ENCODE measurements around the gene RETREG1.
"Not testable (repeated sequence)": the region's sequence is repeated elsewhere in the genome, so short reads cannot be mapped to it uniquely, and the experiment has no call there.

The RETREG1 gene

DNA sequence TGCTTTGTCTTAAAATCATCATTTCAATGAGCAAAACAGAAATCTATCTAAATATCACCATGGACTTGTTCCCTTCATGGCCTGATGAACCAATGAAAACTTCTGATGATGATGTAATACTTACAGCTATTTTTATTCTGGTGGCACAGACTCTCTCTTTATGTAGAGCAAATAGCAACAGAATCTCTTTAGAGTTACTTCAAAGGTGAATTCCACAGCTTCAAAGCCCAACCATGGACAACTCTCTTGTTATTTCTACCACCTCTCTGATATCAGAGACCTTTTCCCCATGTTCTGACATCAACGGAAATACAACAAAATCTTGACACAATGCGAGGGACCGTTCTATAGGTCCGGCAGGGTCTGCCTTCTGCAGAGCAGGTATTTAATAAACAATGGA, 70.1 kb downstream of the RETREG1 start:
- ChIA-PET CTCF (interaction anchor here (0.9 to 7.0 kb wide), 8 partner anchors 12 to 387 kb away, joined by 3 to 56 read pairs (median 8); no protein-coding TSS in a partner anchor), POLR2A (no interaction called here)
- TF ChIP-seq, protein P1, sequence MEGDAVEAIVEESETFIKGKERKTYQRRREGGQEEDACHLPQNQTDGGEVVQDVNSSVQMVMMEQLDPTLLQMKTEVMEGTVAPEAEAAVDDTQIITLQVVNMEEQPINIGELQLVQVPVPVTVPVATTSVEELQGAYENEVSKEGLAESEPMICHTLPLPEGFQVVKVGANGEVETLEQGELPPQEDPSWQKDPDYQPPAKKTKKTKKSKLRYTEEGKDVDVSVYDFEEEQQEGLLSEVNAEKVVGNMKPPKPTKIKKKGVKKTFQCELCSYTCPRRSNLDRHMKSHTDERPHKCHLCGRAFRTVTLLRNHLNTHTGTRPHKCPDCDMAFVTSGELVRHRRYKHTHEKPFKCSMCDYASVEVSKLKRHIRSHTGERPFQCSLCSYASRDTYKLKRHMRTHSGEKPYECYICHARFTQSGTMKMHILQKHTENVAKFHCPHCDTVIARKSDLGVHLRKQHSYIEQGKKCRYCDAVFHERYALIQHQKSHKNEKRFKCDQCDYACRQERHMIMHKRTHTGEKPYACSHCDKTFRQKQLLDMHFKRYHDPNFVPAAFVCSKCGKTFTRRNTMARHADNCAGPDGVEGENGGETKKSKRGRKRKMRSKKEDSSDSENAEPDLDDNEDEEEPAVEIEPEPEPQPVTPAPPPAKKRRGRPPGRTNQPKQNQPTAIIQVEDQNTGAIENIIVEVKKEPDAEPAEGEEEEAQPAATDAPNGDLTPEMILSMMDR (IDR thresholded peaks at IDR 0.05; ENCODE audit: control extremely low read depth, extremely low read depth, low read depth, missing control alignments): no peak
- DNase-seq (ENCODE audit: extremely low spot score): no peak

DNA sequence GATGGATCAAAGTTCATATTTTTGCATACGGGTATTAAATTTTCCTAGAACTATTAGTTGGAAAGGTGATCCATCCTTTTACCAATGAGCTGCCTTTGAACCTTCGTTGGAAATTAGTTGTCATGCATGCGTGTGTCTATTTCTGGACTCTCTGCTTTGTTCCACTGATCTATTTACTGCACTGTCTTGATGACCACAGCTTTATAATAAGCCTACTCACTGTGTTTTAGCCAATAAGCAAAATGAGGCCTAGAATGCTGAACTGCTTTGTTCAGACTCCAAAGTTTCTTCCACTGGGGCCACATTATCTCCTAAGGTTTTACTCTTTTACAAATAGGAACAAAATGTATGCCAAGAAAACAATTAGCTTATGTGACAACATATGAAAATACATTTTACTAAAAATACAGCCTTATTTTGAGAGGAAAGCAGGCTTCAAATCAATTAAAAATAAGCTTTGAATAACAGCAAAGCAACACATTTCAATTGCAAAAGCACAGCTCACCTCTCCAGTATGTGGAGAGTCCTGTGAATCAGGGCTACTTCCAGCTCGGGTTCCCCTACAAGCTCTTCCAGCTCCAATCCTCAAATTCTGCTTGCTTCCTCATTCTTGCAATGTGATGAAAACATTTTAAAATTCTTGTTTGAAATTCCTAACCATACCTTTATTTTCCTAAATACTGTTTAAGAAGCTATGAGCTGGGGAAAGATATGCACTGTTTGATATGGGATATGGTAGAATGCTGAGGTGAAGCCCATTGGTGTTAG, 72.0 kb downstream of the RETREG1 start:
- ChIA-PET CTCF (interaction anchor here (0.9 to 2.2 kb wide), 9 partner anchors 8 to 384 kb away, joined by 3 to 9 read pairs (median 4); no protein-coding TSS in a partner anchor), POLR2A (no interaction called here)
- TF ChIP-seq, protein P1 (IDR thresholded peaks at IDR 0.05; ENCODE audit: control extremely low read depth, extremely low read depth, low read depth, missing control alignments): no peak
- no peak for DNase-seq (ENCODE audit: extremely low spot score)

DNA sequence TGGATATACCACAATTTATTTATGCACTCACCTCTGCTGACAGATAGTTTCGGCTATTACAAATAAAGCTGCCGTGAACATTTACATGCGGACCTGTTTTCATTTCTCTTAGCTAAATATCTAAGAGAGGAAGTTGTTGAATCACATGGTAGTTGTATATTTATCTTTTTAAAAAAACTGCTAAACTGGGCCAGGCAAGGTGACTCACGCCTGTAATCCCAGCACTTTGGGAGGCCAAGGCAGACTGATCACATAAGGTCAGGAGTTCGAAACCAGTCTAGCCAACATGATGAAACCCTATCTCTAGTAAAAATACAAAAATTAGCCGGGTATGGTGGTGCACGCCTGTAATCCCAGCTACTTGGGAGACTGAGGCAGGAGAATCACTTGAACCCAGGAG, 73.6 kb downstream of the RETREG1 start:
- CTCF ChIA-PET: interaction anchor here (0.8 to 1.5 kb wide), 2 partner anchors 9 to 11 kb away, joined by 3 to 5 read pairs; no protein-coding TSS in a partner anchor
- DNase-seq (ENCODE audit: extremely low spot score); POLR2A ChIA-PET: not testable (repeated sequence)

DNA sequence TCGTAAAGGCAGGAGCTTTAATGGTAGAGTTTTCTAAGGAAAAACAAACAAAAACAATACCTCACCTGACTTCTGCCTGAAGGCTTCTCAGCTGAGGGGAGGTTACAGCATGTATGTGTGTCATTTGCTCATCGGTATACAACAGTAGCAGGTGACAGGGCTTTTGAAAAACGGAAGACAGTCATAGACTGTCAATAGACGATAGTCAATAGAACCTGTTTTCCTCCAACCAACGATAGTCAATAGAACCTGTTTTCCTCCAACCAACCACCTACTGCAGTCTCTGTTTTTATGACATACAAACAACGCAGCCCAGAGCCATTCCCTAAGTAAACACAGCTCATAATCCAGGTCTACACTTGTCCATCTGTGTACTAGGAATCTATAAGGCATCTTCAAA, 74.6 kb downstream of the RETREG1 start:
- ChIA-PET CTCF (interaction anchor here (1.5 kb wide), 1 partner anchor 10 kb away, joined by 5 read pairs; no protein-coding TSS in a partner anchor), POLR2A (no interaction called here)
- TF ChIP-seq, protein P1 (IDR thresholded peaks at IDR 0.05; ENCODE audit: control extremely low read depth, extremely low read depth, low read depth, missing control alignments): no peak
- no peak for DNase-seq (ENCODE audit: extremely low spot score)

DNA sequence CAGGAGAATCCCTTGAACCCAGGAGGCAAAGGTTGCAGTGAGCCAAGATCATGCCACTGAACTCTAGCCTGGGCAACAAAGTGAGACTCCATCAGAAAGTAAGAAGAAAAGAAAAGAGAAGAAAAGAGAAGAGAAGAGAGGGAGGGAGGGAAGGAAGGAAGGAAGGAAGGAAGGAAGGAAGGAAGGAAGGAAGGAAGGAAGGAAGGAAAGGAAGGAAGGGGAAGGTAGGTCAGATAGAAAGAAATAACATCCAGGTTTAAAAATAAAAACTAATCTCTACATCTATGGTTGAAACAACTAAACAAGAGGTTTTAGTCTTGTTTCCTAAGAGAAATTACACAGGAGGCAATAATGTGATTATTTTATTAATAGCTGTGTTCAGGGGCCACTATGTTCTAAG, 75.2 kb downstream of the RETREG1 start:
- DNase-seq (ENCODE audit: extremely low spot score); POLR2A ChIA-PET: not testable (repeated sequence)
- CTCF ChIA-PET: interaction anchor here (0.7 to 1.5 kb wide), 2 partner anchors 9 to 10 kb away, joined by 3 to 5 read pairs; no protein-coding TSS in a partner anchor

DNA sequence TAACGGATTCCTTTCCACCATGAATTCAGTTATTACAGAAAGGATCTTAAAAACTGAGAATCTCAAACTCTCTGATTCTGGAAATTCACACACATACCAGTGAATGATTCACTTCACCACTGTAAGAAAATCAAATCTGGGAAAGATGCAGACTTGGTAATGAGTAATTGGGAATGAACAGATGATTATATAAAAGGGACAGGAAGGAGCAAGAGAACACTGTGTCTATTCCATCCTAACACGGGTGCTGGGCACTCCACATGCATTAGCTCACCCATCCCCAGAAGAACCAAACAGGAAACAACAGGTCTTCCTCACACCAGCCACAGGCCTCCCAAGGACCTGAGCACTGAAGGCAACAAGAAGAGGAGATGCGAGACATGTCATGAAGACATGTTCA, 76.4 kb downstream of the RETREG1 start:
- ChIA-PET CTCF (no interaction called here), POLR2A (no interaction called here)
- no peak for DNase-seq (ENCODE audit: extremely low spot score)
- TF ChIP-seq, protein P1 (IDR thresholded peaks at IDR 0.05; ENCODE audit: control extremely low read depth, extremely low read depth, low read depth, missing control alignments): no peak

DNA sequence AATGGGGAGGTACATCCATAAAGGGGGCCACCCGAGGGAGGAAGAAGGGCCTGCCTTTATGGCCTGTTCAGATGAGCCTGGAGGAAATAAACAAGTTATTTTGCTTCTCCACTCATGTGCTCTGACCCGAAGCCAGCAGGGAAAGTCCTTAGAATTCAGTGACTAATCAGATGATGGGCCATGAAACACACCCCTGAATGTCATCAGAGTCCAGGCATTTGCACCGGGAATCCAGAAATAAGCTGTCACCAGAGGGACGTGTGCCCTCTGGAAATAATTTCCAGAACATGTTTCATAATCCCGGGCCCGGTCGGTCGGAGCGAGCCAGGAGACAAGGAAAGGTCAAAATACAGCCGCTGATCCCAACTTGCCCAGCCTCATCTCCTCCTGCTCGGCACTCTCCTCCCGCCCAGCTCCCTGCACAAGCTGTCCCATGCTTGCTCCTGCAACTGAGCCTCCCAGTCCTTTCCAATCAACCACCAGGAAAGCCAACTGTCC, 77.6 kb downstream of the RETREG1 start:
- POLR2A ChIA-PET: no interaction called here

More for the DNA sequence above, 77.6 kb downstream of the RETREG1 start:
- no peak for DNase-seq (ENCODE audit: extremely low spot score)
- CTCF ChIA-PET: interaction anchor here (3.7 kb wide), 1 partner anchor 13 kb away, joined by 21 read pairs; no protein-coding TSS in a partner anchor
- TF ChIP-seq, protein P1 (IDR thresholded peaks at IDR 0.05; ENCODE audit: control extremely low read depth, extremely low read depth, low read depth, missing control alignments): no peak
